ENCODE measurements around the gene MYO7A. TPM values are rescaled to one million over a fixed set of nuclear protein-coding genes. Genes with fewer than 3 reads are reported as not detected.

The MYO7A gene
- total RNA-seq, result 0.13 and 0.18 TPM in 2 replicates

DNA sequence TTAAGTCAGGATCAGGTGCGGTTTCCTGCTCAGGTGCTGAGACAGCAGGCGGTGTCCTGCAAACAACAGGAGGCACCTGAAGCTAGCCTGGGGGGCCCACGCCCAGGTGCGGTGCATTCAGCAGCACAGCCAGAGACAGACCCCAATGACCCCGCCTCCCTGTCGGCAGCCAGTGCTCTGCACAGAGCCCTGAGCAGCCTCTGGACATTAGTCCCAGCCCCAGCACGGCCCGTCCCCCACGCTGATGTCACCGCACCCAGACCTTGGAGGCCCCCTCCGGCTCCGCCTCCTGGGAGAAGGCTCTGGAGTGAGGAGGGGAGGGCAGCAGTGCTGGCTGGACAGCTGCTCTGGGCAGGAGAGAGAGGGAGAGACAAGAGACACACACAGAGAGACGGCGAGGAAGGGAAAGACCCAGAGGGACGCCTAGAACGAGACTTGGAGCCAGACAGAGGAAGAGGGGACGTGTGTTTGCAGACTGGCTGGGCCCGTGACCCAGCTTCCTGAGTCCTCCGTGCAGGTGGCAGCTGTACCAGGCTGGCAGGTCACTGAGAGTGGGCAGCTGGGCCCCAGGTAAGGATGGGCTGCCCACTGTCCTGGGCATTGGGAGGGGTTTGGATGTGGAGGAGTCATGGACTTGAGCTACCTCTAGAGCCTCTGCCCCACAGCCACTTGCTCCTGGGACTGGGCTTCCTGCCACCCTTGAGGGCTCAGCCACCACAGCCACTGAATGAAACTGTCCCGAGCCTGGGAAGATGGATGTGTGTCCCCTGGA lies at the start of gene MYO7A:
Gene MYO7A, plus strand, starts transcription at position 327 of the 772 bp plus-strand sequence. CDS start 2,389 bp downstream, outside the sequence.
- DNase-seq (ENCODE audit: low read depth, low spot score), result no peak

DNA sequence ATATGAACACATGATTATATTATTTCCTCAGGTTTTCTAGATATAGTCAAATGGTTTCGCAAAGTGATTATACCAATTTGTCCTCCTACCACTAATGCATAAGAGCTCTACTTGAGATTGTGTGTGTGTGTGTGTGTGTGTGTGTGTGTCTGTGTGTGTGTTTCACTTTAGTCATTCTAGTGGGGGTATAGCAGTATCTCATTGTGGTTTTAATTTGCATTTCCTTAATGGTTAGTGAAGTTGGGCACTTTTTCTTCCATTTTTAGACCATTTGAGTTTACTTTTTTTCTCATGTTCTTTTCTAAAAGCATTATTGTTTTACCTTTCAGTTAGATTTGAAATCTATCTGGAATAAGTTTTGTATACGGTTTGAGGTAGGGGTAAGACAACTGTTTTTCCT lies 48.4 kb upstream of the MYO7A start:
- DNase-seq (ENCODE audit: low read depth, low spot score), result no peak

- DNase-seq (ENCODE audit: low read depth, low spot score), result no peak
These were observed 47.3 kb upstream of the MYO7A start for GRCh38 chr11:77080643-77081210.

DNA sequence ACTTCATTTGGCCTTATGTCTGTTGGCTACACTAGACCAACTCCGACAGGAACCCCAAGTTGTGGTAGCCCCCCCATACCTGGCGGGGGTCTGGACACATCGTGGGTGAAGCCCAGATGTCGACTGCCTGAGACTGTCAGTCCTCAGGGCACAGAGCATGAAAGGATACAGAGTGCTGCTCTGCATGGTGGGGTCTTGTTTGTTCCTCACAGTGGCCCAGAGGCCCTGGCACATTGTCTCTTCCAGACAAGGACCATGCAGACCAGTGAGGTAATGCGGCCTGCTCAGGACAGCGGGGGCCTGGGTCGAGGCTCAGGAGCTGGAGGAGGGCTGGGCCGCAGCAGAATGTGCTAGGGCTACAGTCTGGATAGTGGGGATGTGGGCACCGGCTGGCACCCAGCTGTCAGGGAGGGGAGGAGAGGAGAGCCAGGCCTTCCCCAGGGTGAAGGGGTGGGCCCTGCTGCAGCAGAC lies 46.6 kb upstream of the MYO7A start:
- DNase-seq (ENCODE audit: low read depth, low spot score), result no peak

DNA sequence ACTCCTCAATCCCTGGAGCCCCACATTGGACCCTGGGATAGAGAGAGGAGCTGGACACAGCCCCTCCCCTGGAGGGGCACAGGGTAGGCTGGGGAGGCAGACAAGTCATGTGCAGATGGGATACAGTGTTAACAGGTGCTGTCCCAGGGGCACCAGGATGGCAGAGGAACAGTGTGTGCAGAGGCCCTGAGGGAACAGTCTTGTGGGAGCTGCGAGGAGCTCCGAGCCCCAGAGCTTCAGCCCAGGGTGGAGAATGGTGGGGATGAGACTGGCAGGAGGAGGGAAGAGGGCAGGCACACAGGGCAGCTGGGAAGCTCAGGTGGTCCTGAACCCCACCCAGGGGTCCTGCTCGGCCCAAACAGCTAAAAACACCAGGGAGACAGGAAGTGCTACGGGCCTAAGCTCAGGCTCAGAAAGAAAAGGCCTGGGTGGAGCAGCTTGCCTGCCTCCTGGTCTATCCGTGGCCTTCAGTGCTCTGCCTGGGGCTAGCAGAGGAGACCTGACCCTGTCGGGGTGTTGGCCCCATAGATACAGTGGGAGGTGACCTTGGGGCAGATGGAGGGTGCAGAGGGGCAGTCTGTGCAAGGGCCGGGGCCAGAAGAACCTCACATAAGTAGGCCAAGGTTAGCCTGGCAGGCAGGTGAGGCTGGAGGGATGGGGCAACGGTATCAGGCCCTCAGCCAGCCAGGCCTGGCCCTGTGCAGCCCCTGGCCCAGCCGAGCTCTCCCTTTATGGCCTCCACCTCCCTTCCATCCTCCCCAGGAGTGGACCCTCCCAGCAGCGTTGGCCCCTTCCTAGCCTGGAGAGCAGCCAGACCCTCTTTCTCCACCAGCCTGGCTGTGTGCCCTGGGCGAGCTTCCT lies 45.8 kb upstream of the MYO7A start:
- no peak for DNase-seq (ENCODE audit: low read depth, low spot score)

GRCh38 chr11:77082838-77083565 lies 45.0 kb upstream of the MYO7A start:
- peak; percentile 24 for DNase-seq (ENCODE audit: low read depth, low spot score)

GRCh38 chr11:77083566-77084245 lies 44.3 kb upstream of the MYO7A start:
- no peak for DNase-seq (ENCODE audit: low read depth, low spot score)

DNA sequence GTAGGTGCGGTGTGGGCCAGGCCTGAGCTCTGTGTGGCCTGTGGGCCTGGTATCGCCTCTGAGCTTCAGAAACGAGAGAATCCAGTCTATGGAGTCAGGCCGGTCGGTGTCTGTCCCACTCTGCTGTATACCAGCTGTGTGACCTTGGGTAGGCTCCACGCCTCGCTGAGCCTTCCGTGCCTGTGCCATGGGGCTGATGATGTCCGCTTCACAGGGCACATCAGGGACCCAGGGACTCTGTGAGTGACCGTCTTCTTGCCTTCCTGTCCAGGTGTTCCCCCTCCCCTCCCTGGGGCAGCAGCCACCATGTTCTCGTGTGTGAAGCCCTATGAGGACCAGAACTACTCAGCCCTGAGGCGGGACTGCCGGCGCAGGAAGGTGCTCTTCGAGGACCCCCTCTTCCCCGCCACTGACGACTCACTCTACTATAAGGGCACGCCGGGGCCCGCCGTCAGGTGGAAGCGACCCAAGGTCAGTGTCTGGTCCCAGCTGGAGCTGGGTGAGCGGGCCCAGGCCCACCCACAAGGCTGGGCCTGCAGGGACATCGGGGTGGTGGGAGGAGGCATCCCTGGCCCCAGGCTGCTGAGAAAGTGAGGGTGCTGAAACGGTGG lies 43.4 kb upstream of the MYO7A start:
- DNase-seq (ENCODE audit: low read depth, low spot score), result no peak

- DNase-seq (ENCODE audit: low read depth, low spot score), result no peak
These were observed 42.4 kb upstream of the MYO7A start for GRCh38 chr11:77085652-77086051.

DNA sequence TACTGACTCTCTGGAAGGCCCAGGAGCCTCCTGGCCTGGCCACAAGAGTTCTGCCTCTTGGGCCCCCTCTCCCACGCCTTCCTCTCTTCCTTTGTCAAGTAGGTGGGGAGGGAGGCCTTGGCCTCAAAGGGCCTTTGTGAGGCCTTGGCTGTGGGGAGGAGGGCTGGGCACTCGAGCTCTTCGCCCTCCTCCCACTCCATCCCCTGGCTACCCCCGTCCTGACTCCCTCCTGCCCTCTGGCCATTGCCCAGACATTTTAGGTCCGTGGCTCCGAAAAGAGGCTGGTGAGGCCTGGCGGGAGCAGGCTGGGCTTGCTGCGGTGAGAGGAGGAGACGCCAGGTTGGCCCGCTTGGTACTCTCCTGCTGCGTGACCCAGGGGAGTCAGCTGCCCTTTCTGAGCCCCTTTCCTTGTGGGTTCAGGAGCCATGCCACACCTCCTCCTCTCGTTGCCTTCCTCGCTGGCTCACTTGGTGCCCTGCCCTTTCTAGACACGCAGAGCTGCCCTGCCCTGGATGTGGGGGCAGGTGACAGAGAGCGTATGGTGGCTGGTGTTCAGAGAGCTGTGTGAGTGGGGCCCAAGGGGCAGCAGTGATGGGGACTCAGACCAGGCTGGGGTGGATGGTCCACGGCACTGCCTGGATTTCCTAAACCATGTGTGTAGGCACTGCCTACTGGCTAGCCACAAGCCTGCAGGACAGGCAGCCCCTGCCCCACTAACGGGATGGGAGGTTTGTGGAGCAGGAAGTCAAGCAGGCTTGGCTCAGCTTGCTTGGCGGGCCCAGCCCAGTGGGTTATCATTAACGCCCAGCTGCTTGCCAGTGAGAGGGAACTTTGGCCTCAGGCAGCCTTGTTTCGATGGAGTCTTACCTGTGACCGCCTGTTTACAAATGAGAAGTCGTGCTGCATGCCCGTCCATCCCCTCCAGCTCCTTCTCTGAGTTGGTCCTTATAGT lies 41.2 kb upstream of the MYO7A start:
- DNase-seq (ENCODE audit: low read depth, low spot score), result no peak

DNA sequence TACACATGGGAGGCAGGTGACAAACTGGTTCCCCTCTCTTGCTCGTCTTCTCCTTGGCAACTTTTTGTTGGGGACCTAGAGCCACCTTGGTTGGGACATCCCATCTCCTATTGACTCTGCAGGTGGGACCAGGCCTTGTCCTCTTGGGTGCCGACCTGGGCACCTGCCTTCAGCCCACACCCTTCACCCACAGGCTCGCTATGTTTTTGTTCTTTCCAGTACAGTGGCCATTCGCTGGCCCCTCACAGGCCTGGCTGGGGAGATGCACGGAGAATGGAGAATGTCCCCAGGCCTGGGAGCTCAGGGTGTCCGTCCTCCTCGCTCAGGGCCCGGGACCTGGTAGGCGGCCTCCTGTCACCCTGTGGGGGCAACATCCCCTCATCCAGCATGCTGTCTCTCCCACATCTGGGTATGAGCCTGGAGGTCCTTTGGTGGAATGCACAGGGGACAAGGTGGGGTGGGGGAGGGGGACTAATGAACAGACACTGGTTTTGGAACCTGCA lies 40.3 kb upstream of the MYO7A start:
- no peak for DNase-seq (ENCODE audit: low read depth, low spot score)

- DNase-seq (ENCODE audit: low read depth, low spot score), result no peak
These were observed 39.6 kb upstream of the MYO7A start for GRCh38 chr11:77088236-77089003.

- no peak for DNase-seq (ENCODE audit: low read depth, low spot score)
These were observed 39.0 kb upstream of the MYO7A start for GRCh38 chr11:77089004-77089545.

DNA sequence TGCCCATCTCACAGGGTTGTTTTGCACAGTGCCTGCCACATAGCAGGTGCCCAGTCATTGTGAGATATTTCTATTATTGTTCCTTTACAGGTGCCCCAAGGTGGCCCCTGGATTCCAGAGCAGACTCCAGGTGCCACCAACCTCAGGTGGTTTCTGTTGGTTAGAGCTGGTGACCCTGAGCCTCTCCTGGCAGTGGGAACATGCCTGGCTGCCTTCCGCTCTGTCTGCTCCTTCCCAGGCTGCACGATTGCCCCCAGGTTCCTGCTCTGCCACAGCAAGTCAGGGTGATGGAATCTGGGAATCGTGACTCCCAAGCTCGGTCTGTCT lies 38.0 kb upstream of the MYO7A start:
- DNase-seq (ENCODE audit: low read depth, low spot score), result no peak

DNA sequence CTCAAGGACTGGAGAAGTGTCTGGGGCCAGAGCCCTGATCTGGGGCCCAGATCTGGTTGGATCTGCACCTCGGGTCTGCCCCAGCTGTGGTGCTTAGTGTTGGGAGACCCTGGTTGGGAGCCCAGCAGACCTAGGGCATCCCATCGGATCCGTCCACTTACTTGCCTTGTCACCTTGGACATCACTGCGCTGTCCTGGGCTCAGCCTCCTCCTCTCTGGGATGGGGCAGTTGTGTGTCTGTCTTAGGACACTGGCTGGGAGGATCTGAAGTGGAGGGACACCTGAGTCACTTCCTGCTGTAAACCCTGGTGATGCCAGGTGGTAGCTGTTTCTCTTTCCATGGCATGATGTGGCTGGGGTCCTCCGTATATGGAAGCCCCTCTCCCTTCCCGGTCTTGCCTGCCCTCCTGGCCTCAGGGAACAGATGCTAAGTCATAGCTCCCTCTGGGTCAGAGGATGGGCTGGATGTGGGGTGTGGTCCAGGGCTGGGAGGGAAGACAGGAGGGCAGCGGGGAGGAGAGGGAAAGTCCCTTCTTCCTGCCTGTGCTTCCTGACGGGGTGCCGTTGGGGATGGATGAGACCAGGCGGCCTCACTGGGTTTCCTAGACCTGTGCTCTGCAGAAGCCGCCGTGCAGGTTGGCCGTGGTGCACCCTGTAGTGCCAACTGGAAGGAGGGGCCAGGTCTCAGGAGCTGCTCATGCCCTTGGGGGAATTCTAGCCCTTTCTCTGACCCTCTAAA lies 37.5 kb upstream of the MYO7A start:
- no peak for DNase-seq (ENCODE audit: low read depth, low spot score)

GRCh38 chr11:77091146-77091940 lies 36.7 kb upstream of the MYO7A start:
- DNase-seq (ENCODE audit: low read depth, low spot score), result peak; percentile 29

GRCh38 chr11:77092382-77092781 lies 35.7 kb upstream of the MYO7A start:
- DNase-seq (ENCODE audit: low read depth, low spot score), result no peak

All from pulmonary artery endothelial cell (primary cell).